K562 (cell line): ENCODE measurements around the gene NR3C1. TPM values are rescaled to one million over a fixed set of nuclear protein-coding genes. Genes with fewer than 3 reads are reported as not detected.

Experiments
- ATAC-seq: fragments of 200-7000 bp; cut with Tn5 transposase; 3 replicates; pipeline ENCODE4 v1.9.1; 2020; ENCODE audit warnings: moderate library complexity
- BruUV-seq: library from RNA; stranded (reverse); fragments of 400-500 nt; replicated peaks from 2 replicates; lab custom pipeline; 2021; lab: Mats Ljungman, UMichigan
- CTCF ChIA-PET: fragments of 300-600 bp; formaldehyde crosslinking; extraction: SDS; loops from one replicate; lab custom pipeline; 2021; ENCODE audit warnings: low intra/inter-chr PET ratio; lab: Yijun Ruan, JAX
- POLR2A ChIA-PET: fragments of 300-600, 350-650 bp; sonication (Branson Sonifier 250); formaldehyde crosslinking; extraction: SDS; loops from one replicate; lab custom pipeline; 2021; ENCODE audit warnings: antibody characterized with exemption, inconsistent platforms; lab: Yijun Ruan, JAX
- DNase-seq, 4 experiments: peaks; one replicate each; pipeline versions ENCODE4 v3.0.0 to v3.0.0-alpha.2; 2011 to 2018; ENCODE audit warnings: low spot score in 3 of 4, mixed read lengths in 3 of 4; ENCODE audit errors: extremely low read depth in 1 of 4
- FAIRE-seq: peaks from 2 replicates; lab custom pipeline; 2011; peaks lifted over from hg19 to GRCh38; lab: Jason Lieb, UNC
- H2AFZ ChIP-seq: 2 replicates; pipeline ENCODE4 v1.6.0; 2011; ENCODE audit warnings: low read depth, low read length, control low read depth, inconsistent platforms
- H3K27ac ChIP-seq: fragments of 200-600 bp; 3 replicates; pipeline ENCODE4 v1.8.0; 2011; ENCODE audit warnings: low read depth, mild to moderate bottlenecking, control low read depth, inconsistent platforms, low read length, moderate library complexity, mixed read lengths; ENCODE audit errors: extremely low read depth
- H3K27me3 ChIP-seq, 2 experiments: fragments of 300-600 bp in 1 of 2; 2 replicates in 1 of 2; 3 replicates in 1 of 2; pipeline versions ENCODE4 v1.6.0 to v1.8.0; 2011; ENCODE audit warnings: inconsistent platforms in 2 of 2, low read length in 2 of 2, mild to moderate bottlenecking in 1 of 2, mixed read lengths in 1 of 2, moderate library complexity in 1 of 2; ENCODE audit not compliant: control insufficient read depth in 2 of 2, insufficient read depth in 2 of 2
- H3K36me3 ChIP-seq: fragments of 300-600 bp; 3 replicates; pipeline ENCODE4 v1.8.0; 2011; ENCODE audit warnings: mild to moderate bottlenecking, low read length, inconsistent platforms; ENCODE audit not compliant: control insufficient read depth, insufficient read depth
- H3K4me1 ChIP-seq, 2 experiments: fragments of 200-600 bp in 1 of 2; replicated peaks in 1 of 2; 2 replicates in 1 of 2; 3 replicates in 1 of 2; pipeline versions ENCODE4 v1.5.1 to v1.8.0; 2011; ENCODE audit warnings: inconsistent platforms in 2 of 2, low read length in 2 of 2, mild to moderate bottlenecking in 1 of 2, mixed read lengths in 1 of 2, moderate library complexity in 1 of 2; ENCODE audit not compliant: control insufficient read depth in 2 of 2, insufficient read depth in 2 of 2
- H3K4me2 ChIP-seq: 2 replicates; pipeline ENCODE4 v1.6.1; 2011; ENCODE audit warnings: low read length, control low read depth, inconsistent platforms, mixed read lengths; ENCODE audit not compliant: insufficient read depth
- H3K4me3 ChIP-seq: fragments of 200-600 bp; sonication (generic), shearing (Covaris generic); 2 replicates; pipeline ENCODE4 v1.5.1; 2016; ENCODE audit warnings: control low read depth, inconsistent platforms
- H3K79me2 ChIP-seq: fragments of 200-600 bp; 3 replicates; pipeline ENCODE4 v1.8.0; 2011; ENCODE audit warnings: low read length, inconsistent platforms; ENCODE audit not compliant: control insufficient read depth, insufficient read depth
- H3K9ac ChIP-seq, 2 experiments: 2 replicates each; pipeline versions ENCODE4 v1.6.0 to v1.6.1; 2011; ENCODE audit warnings: low read depth in 2 of 2, low read length in 2 of 2, control low read depth in 1 of 2, inconsistent platforms in 1 of 2, mild to moderate bottlenecking in 1 of 2, mixed read lengths in 1 of 2; ENCODE audit not compliant: insufficient read depth in 1 of 2
- H3K9me1 ChIP-seq: one replicate; pipeline ENCODE4 v1.6.0; 2011; ENCODE audit warnings: inconsistent platforms, mild to moderate bottlenecking, low read length, moderate library complexity; ENCODE audit not compliant: control insufficient read depth, insufficient read depth
- H3K9me3 ChIP-seq: replicated peaks from 2 replicates; pipeline ENCODE4 v1.5.1; 2011; ENCODE audit warnings: low read depth, low read length, inconsistent platforms; ENCODE audit not compliant: control insufficient read depth, insufficient read depth
- H4K20me1 ChIP-seq: replicated peaks from 2 replicates; pipeline ENCODE4 v1.6.1; 2011; ENCODE audit warnings: low read length, inconsistent platforms, mixed read lengths; ENCODE audit not compliant: control insufficient read depth, insufficient read depth
- BDP1 ChIP-seq: IDR thresholded peaks from 3 replicates; pipeline ENCODE4 v1.6.1; 2011; ENCODE audit not compliant: insufficient read length, insufficient read depth
- BHLHE40 ChIP-seq: IDR thresholded peaks from 2 replicates; pipeline ENCODE4 v1.6.1; 2011; ENCODE audit warnings: low read length, improper control_type of control experiment
- DPF2 ChIP-seq: fragments of 450-650 bp; IDR thresholded peaks from 2 replicates; pipeline ENCODE4 v1.6.1; 2016
- FOXA3 ChIP-seq, 2 experiments: fragments of 450-650 bp in 1 of 2; sonication (generic) in 1 of 2; formaldehyde crosslinking; IDR thresholded peaks in 1 of 2; conservative IDR thresholded peaks in 1 of 2; 2 replicates each; pipeline versions ENCODE4 v1.4.0 to v1.8.0; 2020 to 2022; ENCODE audit warnings: mild to moderate bottlenecking in 2 of 2, missing genetic modification reagents in 1 of 2
- FOXK1 ChIP-seq: sonication (generic); formaldehyde crosslinking; IDR thresholded peaks from 2 replicates; pipeline ENCODE4 v1.8.0; 2022; ENCODE audit warnings: missing genetic modification reagents, mild to moderate bottlenecking, borderline replicate concordance
- MCM3 ChIP-seq: fragments of 450-650 bp; IDR thresholded peaks from 2 replicates; pipeline ENCODE4 v1.6.1; 2016
- MCM7 ChIP-seq, 2 experiments: fragments of 450-650 bp; IDR thresholded peaks; 2 replicates each; pipeline ENCODE4 v1.6.1; 2016 to 2018
- NCOA2 ChIP-seq, 2 experiments: fragments of 450-650 bp; IDR thresholded peaks; 2 replicates each; pipeline ENCODE4 v1.6.1; 2018; ENCODE audit warnings: mild to moderate bottlenecking in 2 of 2, moderate library complexity in 1 of 2; ENCODE audit not compliant: partially characterized antibody in 2 of 2
- POLR2B ChIP-seq: fragments of 450-650 bp; IDR thresholded peaks from 2 replicates; pipeline ENCODE4 v1.6.1; 2018; ENCODE audit warnings: low read depth; ENCODE audit not compliant: partially characterized antibody
- SAP30 ChIP-seq: fragments of 200-600 bp; sonication (generic); IDR thresholded peaks from 2 replicates; pipeline ENCODE4 v1.6.1; 2012; ENCODE audit warnings: borderline replicate concordance, low read depth, mild to moderate bottlenecking, moderate library complexity, low read length, control low read depth, inconsistent platforms; ENCODE audit not compliant: insufficient read depth, poor library complexity, severe bottlenecking
- THAP12 ChIP-seq: fragments of 250-450 bp; sonication (Bioruptor Pico); IDR thresholded peaks from 2 replicates; pipeline ENCODE4 v1.9.0; 2021; ENCODE audit warnings: mild to moderate bottlenecking, inconsistent platforms
- ZFPM2 ChIP-seq: fragments of 250-450 bp; sonication (Bioruptor Pico); IDR thresholded peaks from 2 replicates; pipeline ENCODE4 v1.5.1; 2022; ENCODE audit warnings: mild to moderate bottlenecking
- ZNF696 ChIP-seq: fragments of 250-450 bp; sonication (Bioruptor Pico); conservative IDR thresholded peaks from 2 replicates; pipeline ENCODE4 v1.4.0; 2020; ENCODE audit warnings: mild to moderate bottlenecking, moderate library complexity
- ZNF830 ChIP-seq: fragments of 250-450 bp; sonication (Bioruptor Pico); IDR thresholded peaks from 2 replicates; pipeline ENCODE4 v1.5.0; 2021; ENCODE audit warnings: mild to moderate bottlenecking
- WGBS: fragments of 100-300 bp; shearing (Covaris generic); methylation state at CpG from one replicate; pipeline ENCODE4 v1.1.6; 2016; ENCODE audit warnings: low coverage, mixed read lengths; ENCODE audit not compliant: insufficient coverage; ENCODE audit errors: missing lambda C conversion rate; 5-methylcytosine and 5-hydroxymethylcytosine counted together
- in situ Hi-C: fragments of 300-500 bp; cut with MboI; formaldehyde crosslinking; loops from 4 replicates; pipeline ENCODE4 v1.15.0; 2018; ENCODE audit warnings: inconsistent platforms, mixed read lengths
- intact Hi-C: fragments of 100-400 bp; cut with micrococcal nuclease; formaldehyde crosslinking; loops from 2 replicates; pipeline ENCODE4 v1.14.2; 2022
- polyA plus RNA-seq, 8 experiments: library from polyadenylated mRNA; depleted of rRNA in 4 of 8; stranded (reverse) in 5 of 8; unstranded in 3 of 8; fragments of >200 nt; fragmentation: Nextera tagmentation in 2 of 8; fragmentation: Illumina TruSeq in 1 of 8; extraction: Ambion mirVana in 2 of 8; extraction: Trizol in 1 of 8; gene quantifications; 2 replicates each; pipeline versions ENCODE4 v1.2.1 to v1.2.3, GENCODE V29; 2011 to 2014; ENCODE audit warnings: inconsistent platforms in 1 of 8, missing spikeins in 1 of 8
- total RNA-seq, 7 experiments: library from RNA; depleted of rRNA in 6 of 7; stranded (reverse); fragments of >200 nt in 6 of 7; fragmentation: Illumina TruSeq in 2 of 7; extraction: Trizol in 2 of 7; gene quantifications; 2 replicates each; pipeline versions ENCODE4 v1.2.1 to v1.2.3, GENCODE V29; 2011 to 2021; ENCODE audit warnings: low replicate concordance in 1 of 7

NR3C1 gene
- total and polyA plus RNA-seq, 9 of the 15 experiments (the other 6 are each of a cell fraction or from before 2014, with no cell fraction given), result 8.2 to 36.0 (median 15.0) TPM

- POLR2A ChIA-PET, result interaction anchor here (1.7 kb wide), 1 partner anchor 185 kb away, joined by 3 read pairs; no protein-coding TSS in a partner anchor
- H3K79me2 ChIP-seq, result peaks cover 100% of the 10 kb centered on the region
- no peak for DNase-seq
- BruUV-seq, result no TSS peak
- no peaks in the 10 kb centered on the region for H3K9me1 ChIP-seq
- H3K9ac ChIP-seq, result no peak overlapping the region
- H2AFZ ChIP-seq, result no peak overlapping the region
- no peaks in the 10 kb centered on the region for H3K9me3 ChIP-seq
- H3K4me2 ChIP-seq, result no peak overlapping the region
- ATAC-seq, result no peak
- peaks cover 5 to 19% of the 10 kb centered on the region in 2 experiments; a peak in 3 of 5 replicates for H3K4me1 ChIP-seq
- peaks cover 20% of the 10 kb centered on the region for H3K36me3 ChIP-seq
- intact Hi-C loops, result no loop called here
- peaks cover 28% of the 10 kb centered on the region for H4K20me1 ChIP-seq
- H3K27me3 ChIP-seq, result no peaks in the 10 kb centered on the region
- 0 out of 2 replicates have a peak overlapping the region, but pooled peaks have one; percentile 24 for H3K4me3 ChIP-seq
- no peak overlapping the region for H3K27ac ChIP-seq
- FAIRE-seq, result no peak
- TF ChIP-seq MCM7 (IDR thresholded peaks at IDR 0.05), result no peak
- no peak for TF ChIP-seq ZNF830 (CRISPR knock-in tag)
- TF ChIP-seq DPF2, result no peak
- TF ChIP-seq, all 486 proteins: peak for 0
- CTCF ChIA-PET, result interaction anchor here (0.7 kb wide), 1 partner anchor 476 kb away, joined by 3 read pairs; no protein-coding TSS in a partner anchor
- in situ Hi-C loops, result no loop called here
- WGBS, result 39% methylated on average over 2 of the region's 2 CpGs
Measured at GRCh38 chr5:143398053-143398355, 5.5 kb downstream of the NR3C1 start.

DNA sequence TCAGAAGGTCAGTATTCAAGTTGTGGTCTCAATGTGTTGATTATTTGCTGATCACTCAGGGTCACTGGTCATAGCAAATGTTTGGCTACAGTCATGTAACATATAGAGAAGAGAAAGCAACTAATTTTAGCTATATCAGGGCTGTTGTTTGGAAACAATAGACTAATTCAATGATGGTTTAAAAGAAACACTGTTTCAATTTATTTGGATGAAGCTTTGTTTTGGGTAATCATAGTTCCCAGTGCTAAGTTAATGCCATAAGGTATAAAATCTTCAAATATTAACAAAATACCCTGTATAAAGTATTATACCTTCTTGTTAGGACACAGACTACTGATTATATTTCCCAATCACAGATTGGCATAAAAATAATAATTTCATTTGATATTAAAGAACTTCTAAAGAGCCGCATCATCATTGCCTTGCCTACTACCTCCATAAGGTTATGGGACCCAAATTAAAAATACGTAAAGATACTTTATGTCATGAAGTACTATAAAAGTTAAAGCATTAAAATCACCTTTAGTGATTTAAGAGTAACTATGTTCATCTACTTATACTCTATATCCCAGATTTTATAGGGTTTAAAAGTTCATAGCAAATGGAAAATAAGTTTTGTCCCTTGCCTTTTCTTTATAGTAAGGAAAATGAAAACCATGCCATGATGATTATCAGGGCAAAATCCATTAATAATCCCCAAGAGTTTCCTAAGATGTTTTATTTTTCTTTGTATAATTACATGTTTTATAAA lies 6.0 kb downstream of the NR3C1 start:
- Histone ChIP-seq H3K36me3 (peaks cover 20% of the 10 kb centered on the region), H3K9me3 (no peaks in the 10 kb centered on the region), H3K79me2 (peaks cover 100% of the 10 kb centered on the region), H3K4me1 (peaks cover 1 to 19% of the 10 kb centered on the region in 2 experiments; a peak in 3 of 5 replicates), H3K27me3 (no peaks in the 10 kb centered on the region), H3K27ac (no peak overlapping the region), H2AFZ (no peak overlapping the region), H4K20me1 (peaks cover 28% of the 10 kb centered on the region), H3K9me1 (no peaks in the 10 kb centered on the region), H3K4me3 (0 out of 2 replicates have a peak overlapping the region, but pooled peaks have one; percentile 24), H3K9ac (no peak overlapping the region), H3K4me2 (no peak overlapping the region)
- BruUV-seq, result no TSS peak
- ChIA-PET POLR2A (interaction anchor here (1.7 kb wide), 1 partner anchor 184 kb away, joined by 3 read pairs; no protein-coding TSS in a partner anchor), CTCF (no interaction called here)
- 81% methylated on average over 2 of the region's 2 CpGs for WGBS
- in situ Hi-C loops (no loop called here), intact Hi-C loops (no loop called here)
- ATAC-seq (no peak), FAIRE-seq (no peak), DNase-seq (no peak)
- TF ChIP-seq FOXK1 (CRISPR knock-in tag) (no peak), ZNF696 (no peak), SAP30 (no peak), BHLHE40 (no peak), BDP1 (no peak), ZFPM2 (CRISPR knock-in tag) (no peak), POLR2B (no peak), MCM3 (no peak), FOXA3 (CRISPR knock-in tag; conservative IDR thresholded peaks at IDR 0.05 in 1 of 2, IDR thresholded peaks at IDR 0.05 in 1 of 2) (no peak), THAP12 (CRISPR knock-in tag) (no peak), NCOA2 (IDR thresholded peaks at IDR 0.05; ENCODE audit: partially characterized antibody in 2 of 2) (no peak)
